Effector memory CD4-positive, alpha-beta T cell (primary cell): Measurements from ENCODE around the gene DAGLA.
A peak's percentile ranks its signal among the peaks of the same experiment; 100 is the strongest.

Experiments used
- DNase-seq, 3 donors: peaks; one replicate each; pipeline ENCODE4 v3.0.0-alpha.2; 2020
- H3K27ac ChIP-seq: 2 replicates; pipeline ENCODE4 v1.7.0; 2013; ENCODE audit warnings: mild to moderate bottlenecking, low read length, moderate library complexity; ENCODE audit not compliant: insufficient read depth, poor library complexity, severe bottlenecking
- H3K27me3 ChIP-seq: replicated peaks from 2 replicates; pipeline ENCODE4 v1.7.0; 2013; ENCODE audit warnings: mild to moderate bottlenecking, low read length; ENCODE audit not compliant: insufficient read depth, control insufficient read depth, poor library complexity, severe bottlenecking
- H3K36me3 ChIP-seq: 2 replicates; pipeline ENCODE4 v1.7.0; 2013; ENCODE audit warnings: mild to moderate bottlenecking, low read length, moderate library complexity; ENCODE audit not compliant: control insufficient read depth, insufficient read depth
- H3K4me1 ChIP-seq: 2 replicates; pipeline ENCODE4 v1.7.0; 2013; ENCODE audit warnings: low read length, mild to moderate bottlenecking; ENCODE audit not compliant: control insufficient read depth, insufficient read depth, poor library complexity, severe bottlenecking
- H3K4me3 ChIP-seq: 2 replicates; pipeline ENCODE4 v1.7.0; 2013; ENCODE audit warnings: low read length, low read depth, mild to moderate bottlenecking; ENCODE audit not compliant: insufficient read depth, poor library complexity, severe bottlenecking
- H3K9me3 ChIP-seq: 2 replicates; pipeline ENCODE4 v1.7.0; 2013; ENCODE audit warnings: mild to moderate bottlenecking, low read length, moderate library complexity; ENCODE audit not compliant: control insufficient read depth

The DAGLA gene

GRCh38 chr11:61784506-61784805 lies 104.3 kb downstream of the DAGLA start:
- Histone ChIP-seq H3K9me3 (no peaks in the 10 kb centered on the region), H3K36me3 (peaks cover 47% of the 10 kb centered on the region), H3K27ac (no peak overlapping the region), H3K4me3 (no peak overlapping the region), H3K27me3 (no peaks in the 10 kb centered on the region), H3K4me1 (no peaks in the 10 kb centered on the region)
- DNase-seq = no peak

- H3K4me3 ChIP-seq = no peak overlapping the region
- H3K9me3 ChIP-seq = no peaks in the 10 kb centered on the region
- H3K27me3 ChIP-seq = no peaks in the 10 kb centered on the region
- H3K36me3 ChIP-seq = peaks cover 52% of the 10 kb centered on the region
- no peaks in the 10 kb centered on the region for H3K4me1 ChIP-seq
- no peak overlapping the region for H3K27ac ChIP-seq
- DNase-seq = no peak
These were observed 105.7 kb downstream of the DAGLA start for GRCh38 chr11:61785837-61786402.

GRCh38 chr11:61787928-61788491 lies 107.8 kb downstream of the DAGLA start:
- Histone ChIP-seq H3K36me3 (peaks cover 52% of the 10 kb centered on the region), H3K4me3 (no peak overlapping the region), H3K9me3 (no peaks in the 10 kb centered on the region), H3K4me1 (peaks cover 9% of the 10 kb centered on the region), H3K27me3 (no peaks in the 10 kb centered on the region), H3K27ac (no peak overlapping the region)
- DNase-seq = no peak

GRCh38 chr11:61791737-61792309 lies 111.6 kb downstream of the DAGLA start:
- Histone ChIP-seq H3K36me3 (peaks cover 28% of the 10 kb centered on the region), H3K27ac (peak overlapping the region; percentile 93)
- peak; percentile 10 to 38 (median 19) for DNase-seq

GRCh38 chr11:61792310-61793082 lies 112.3 kb downstream of the DAGLA start, which contains the start of the genes FEN1 and TMEM258:
Gene FEN1, plus strand, starts transcription at chr11:61792911. Its CDS starts 2,451 bp downstream, at chr11:61795362.
Gene TMEM258, minus strand, starts transcription at chr11:61792599. Its CDS starts 41 bp downstream, at chr11:61792558.
- peak; percentile 72 to 83 (median 81) for DNase-seq
- H3K36me3 ChIP-seq = peaks cover 21% of the 10 kb centered on the region
- peaks cover 17% of the 10 kb centered on the region for H3K4me1 ChIP-seq
- peak within 1 kb of the TSS; percentile 75 for H3K4me3 ChIP-seq
- no peaks in the 10 kb centered on the region for H3K27me3 ChIP-seq
- H3K27ac ChIP-seq = peak within 1 kb of the TSS; percentile 93
- H3K9me3 ChIP-seq = no peaks in the 10 kb centered on the region

More at GRCh38 chr11:61791737-61792309, 111.6 kb downstream of the DAGLA start:
- Histone ChIP-seq H3K4me3 (peak overlapping the region; percentile 75), H3K9me3 (no peaks in the 10 kb centered on the region), H3K27me3 (no peaks in the 10 kb centered on the region), H3K4me1 (peaks cover 17% of the 10 kb centered on the region)

GRCh38 chr11:61793083-61793828 lies 113.1 kb downstream of the DAGLA start:
- DNase-seq = no peak
- H3K27ac ChIP-seq = peak overlapping the region; percentile 93

GRCh38 chr11:61793829-61794204 lies 113.6 kb downstream of the DAGLA start:
- no peaks in the 10 kb centered on the region for H3K9me3 ChIP-seq
- no peaks in the 10 kb centered on the region for H3K27me3 ChIP-seq
- H3K4me3 ChIP-seq = no peak overlapping the region
- peaks cover 10% of the 10 kb centered on the region for H3K36me3 ChIP-seq
- peaks cover 17% of the 10 kb centered on the region for H3K4me1 ChIP-seq
- no peak overlapping the region for H3K27ac ChIP-seq
- no peak for DNase-seq

More at GRCh38 chr11:61793083-61793828, 113.1 kb downstream of the DAGLA start:
- H3K4me3 ChIP-seq = peak overlapping the region; percentile 75
- no peaks in the 10 kb centered on the region for H3K9me3 ChIP-seq
- no peaks in the 10 kb centered on the region for H3K27me3 ChIP-seq
- peaks cover 14% of the 10 kb centered on the region for H3K36me3 ChIP-seq
- H3K4me1 ChIP-seq = peaks cover 17% of the 10 kb centered on the region

GRCh38 chr11:61794579-61794978 lies 114.4 kb downstream of the DAGLA start:
- H3K4me3 ChIP-seq = no peak overlapping the region
- no peak for DNase-seq
- no peaks in the 10 kb centered on the region for H3K27me3 ChIP-seq
- peaks cover 3% of the 10 kb centered on the region for H3K36me3 ChIP-seq
- peaks cover 17% of the 10 kb centered on the region for H3K4me1 ChIP-seq
- H3K9me3 ChIP-seq = no peaks in the 10 kb centered on the region
- no peak overlapping the region for H3K27ac ChIP-seq

- no peak for DNase-seq
- Histone ChIP-seq H3K4me3 (no peak overlapping the region), H3K27ac (no peak overlapping the region), H3K27me3 (no peaks in the 10 kb centered on the region), H3K9me3 (no peaks in the 10 kb centered on the region), H3K4me1 (peaks cover 17% of the 10 kb centered on the region), H3K36me3 (no peaks in the 10 kb centered on the region)
These were observed 115.3 kb downstream of the DAGLA start for GRCh38 chr11:61795459-61795858.
